K562 (cell line): ENCODE data around the gene THAP4. TPM values are rescaled to one million over a fixed set of nuclear protein-coding genes. Genes with fewer than 3 reads are reported as not detected.
A peak's percentile ranks its signal among the peaks of the same experiment; 100 is the strongest.

ENCODE experiments used
- ATAC-seq: fragments of 200-7000 bp; cut with Tn5 transposase; 3 replicates; pipeline ENCODE4 v1.9.1; 2020; ENCODE audit warnings: moderate library complexity
- BruUV-seq: library from RNA; stranded (reverse); fragments of 400-500 nt; replicated peaks from 2 replicates; lab custom pipeline; 2021; lab: Mats Ljungman, UMichigan
- CTCF ChIA-PET: fragments of 300-600 bp; formaldehyde crosslinking; extraction: SDS; loops from one replicate; lab custom pipeline; 2021; ENCODE audit warnings: low intra/inter-chr PET ratio; lab: Yijun Ruan, JAX
- POLR2A ChIA-PET: fragments of 300-600, 350-650 bp; sonication (Branson Sonifier 250); formaldehyde crosslinking; extraction: SDS; loops from one replicate; lab custom pipeline; 2021; ENCODE audit warnings: antibody characterized with exemption, inconsistent platforms; lab: Yijun Ruan, JAX
- DNase-seq, 4 experiments: peaks; one replicate each; pipeline versions ENCODE4 v3.0.0 to v3.0.0-alpha.2; 2011 to 2018; ENCODE audit warnings: low spot score in 3 of 4, mixed read lengths in 3 of 4; ENCODE audit errors: extremely low read depth in 1 of 4
- FAIRE-seq: peaks from 2 replicates; lab custom pipeline; 2011; peaks lifted over from hg19 to GRCh38; lab: Jason Lieb, UNC
- H2AFZ ChIP-seq: 2 replicates; pipeline ENCODE4 v1.6.0; 2011; ENCODE audit warnings: low read depth, low read length, control low read depth, inconsistent platforms
- H3K27ac ChIP-seq: fragments of 200-600 bp; 3 replicates; pipeline ENCODE4 v1.8.0; 2011; ENCODE audit warnings: low read depth, mild to moderate bottlenecking, control low read depth, inconsistent platforms, low read length, moderate library complexity, mixed read lengths; ENCODE audit errors: extremely low read depth
- H3K27me3 ChIP-seq, 2 experiments: fragments of 300-600 bp in 1 of 2; 2 replicates in 1 of 2; 3 replicates in 1 of 2; pipeline versions ENCODE4 v1.6.0 to v1.8.0; 2011; ENCODE audit warnings: inconsistent platforms in 2 of 2, low read length in 2 of 2, mild to moderate bottlenecking in 1 of 2, mixed read lengths in 1 of 2, moderate library complexity in 1 of 2; ENCODE audit not compliant: control insufficient read depth in 2 of 2, insufficient read depth in 2 of 2
- H3K36me3 ChIP-seq: fragments of 300-600 bp; 3 replicates; pipeline ENCODE4 v1.8.0; 2011; ENCODE audit warnings: mild to moderate bottlenecking, low read length, inconsistent platforms; ENCODE audit not compliant: control insufficient read depth, insufficient read depth
- H3K4me1 ChIP-seq, 2 experiments: fragments of 200-600 bp in 1 of 2; replicated peaks in 1 of 2; 2 replicates in 1 of 2; 3 replicates in 1 of 2; pipeline versions ENCODE4 v1.5.1 to v1.8.0; 2011; ENCODE audit warnings: inconsistent platforms in 2 of 2, low read length in 2 of 2, mild to moderate bottlenecking in 1 of 2, mixed read lengths in 1 of 2, moderate library complexity in 1 of 2; ENCODE audit not compliant: control insufficient read depth in 2 of 2, insufficient read depth in 2 of 2
- H3K4me2 ChIP-seq: 2 replicates; pipeline ENCODE4 v1.6.1; 2011; ENCODE audit warnings: low read length, control low read depth, inconsistent platforms, mixed read lengths; ENCODE audit not compliant: insufficient read depth
- H3K4me3 ChIP-seq: fragments of 200-600 bp; sonication (generic), shearing (Covaris generic); 2 replicates; pipeline ENCODE4 v1.5.1; 2016; ENCODE audit warnings: control low read depth, inconsistent platforms
- H3K79me2 ChIP-seq: fragments of 200-600 bp; 3 replicates; pipeline ENCODE4 v1.8.0; 2011; ENCODE audit warnings: low read length, inconsistent platforms; ENCODE audit not compliant: control insufficient read depth, insufficient read depth
- H3K9ac ChIP-seq, 2 experiments: 2 replicates each; pipeline versions ENCODE4 v1.6.0 to v1.6.1; 2011; ENCODE audit warnings: low read depth in 2 of 2, low read length in 2 of 2, control low read depth in 1 of 2, inconsistent platforms in 1 of 2, mild to moderate bottlenecking in 1 of 2, mixed read lengths in 1 of 2; ENCODE audit not compliant: insufficient read depth in 1 of 2
- H3K9me1 ChIP-seq: one replicate; pipeline ENCODE4 v1.6.0; 2011; ENCODE audit warnings: inconsistent platforms, mild to moderate bottlenecking, low read length, moderate library complexity; ENCODE audit not compliant: control insufficient read depth, insufficient read depth
- H3K9me3 ChIP-seq: replicated peaks from 2 replicates; pipeline ENCODE4 v1.5.1; 2011; ENCODE audit warnings: low read depth, low read length, inconsistent platforms; ENCODE audit not compliant: control insufficient read depth, insufficient read depth
- H4K20me1 ChIP-seq: replicated peaks from 2 replicates; pipeline ENCODE4 v1.6.1; 2011; ENCODE audit warnings: low read length, inconsistent platforms, mixed read lengths; ENCODE audit not compliant: control insufficient read depth, insufficient read depth
- EGR1 ChIP-seq: fragments of 450-650 bp; conservative IDR thresholded peaks from 2 replicates; pipeline ENCODE4 v1.6.1; 2017; ENCODE audit warnings: mild to moderate bottlenecking
- HMBOX1 ChIP-seq: sonication (generic); IDR thresholded peaks from 2 replicates; pipeline ENCODE4 v1.6.1; 2016
- POLR2G ChIP-seq: fragments of 200-400 bp; formaldehyde crosslinking; IDR thresholded peaks from 2 replicates; pipeline ENCODE4 v1.6.1; 2017; ENCODE audit warnings: low read depth, mild to moderate bottlenecking, antibody characterized with exemption, low read length, moderate library complexity
- RBFOX2 ChIP-seq: fragments of 200-400 bp; formaldehyde crosslinking; IDR thresholded peaks from 2 replicates; pipeline ENCODE4 v1.6.1; 2017; ENCODE audit warnings: low read depth, mild to moderate bottlenecking, low read length, moderate library complexity
- RFX1 ChIP-seq: fragments of 450-650 bp; IDR thresholded peaks from 2 replicates; pipeline ENCODE4 v1.6.1; 2016; ENCODE audit warnings: mild to moderate bottlenecking, moderate library complexity
- WGBS: fragments of 100-300 bp; shearing (Covaris generic); methylation state at CpG from one replicate; pipeline ENCODE4 v1.1.6; 2016; ENCODE audit warnings: low coverage, mixed read lengths; ENCODE audit not compliant: insufficient coverage; ENCODE audit errors: missing lambda C conversion rate; 5-methylcytosine and 5-hydroxymethylcytosine counted together
- in situ Hi-C: fragments of 300-500 bp; cut with MboI; formaldehyde crosslinking; loops from 4 replicates; pipeline ENCODE4 v1.15.0; 2018; ENCODE audit warnings: inconsistent platforms, mixed read lengths
- intact Hi-C: fragments of 100-400 bp; cut with micrococcal nuclease; formaldehyde crosslinking; loops from 2 replicates; pipeline ENCODE4 v1.14.2; 2022
- polyA plus RNA-seq, 8 experiments: library from polyadenylated mRNA; depleted of rRNA in 4 of 8; stranded (reverse) in 5 of 8; unstranded in 3 of 8; fragments of >200 nt; fragmentation: Nextera tagmentation in 2 of 8; fragmentation: Illumina TruSeq in 1 of 8; extraction: Ambion mirVana in 2 of 8; extraction: Trizol in 1 of 8; gene quantifications; 2 replicates each; pipeline versions ENCODE4 v1.2.1 to v1.2.3, GENCODE V29; 2011 to 2014; ENCODE audit warnings: inconsistent platforms in 1 of 8, missing spikeins in 1 of 8
- total RNA-seq, 7 experiments: library from RNA; depleted of rRNA in 6 of 7; stranded (reverse); fragments of >200 nt in 6 of 7; fragmentation: Illumina TruSeq in 2 of 7; extraction: Trizol in 2 of 7; gene quantifications; 2 replicates each; pipeline versions ENCODE4 v1.2.1 to v1.2.3, GENCODE V29; 2011 to 2021; ENCODE audit warnings: low replicate concordance in 1 of 7
- TF ChIP-seq, protein P1 (sequence below), 3 experiments: IDR thresholded peaks in 2 of 3; conservative IDR thresholded peaks in 1 of 3; 2 replicates each; pipeline ENCODE4 v1.5.1; 2011 to 2012; ENCODE audit warnings: low read length in 3 of 3, mild to moderate bottlenecking in 3 of 3, control low read depth in 2 of 3, improper control_type of control experiment in 1 of 3, inconsistent platforms in 1 of 3, low read depth in 1 of 3, mixed read lengths in 1 of 3, moderate library complexity in 1 of 3; ENCODE audit not compliant: insufficient read depth in 2 of 3

THAP4 gene
- total and polyA plus RNA-seq, 9 of the 15 experiments (the other 6 are each of a cell fraction or from before 2014, with no cell fraction given): 8.6 to 60.9 (median 43.9) TPM

DNA sequence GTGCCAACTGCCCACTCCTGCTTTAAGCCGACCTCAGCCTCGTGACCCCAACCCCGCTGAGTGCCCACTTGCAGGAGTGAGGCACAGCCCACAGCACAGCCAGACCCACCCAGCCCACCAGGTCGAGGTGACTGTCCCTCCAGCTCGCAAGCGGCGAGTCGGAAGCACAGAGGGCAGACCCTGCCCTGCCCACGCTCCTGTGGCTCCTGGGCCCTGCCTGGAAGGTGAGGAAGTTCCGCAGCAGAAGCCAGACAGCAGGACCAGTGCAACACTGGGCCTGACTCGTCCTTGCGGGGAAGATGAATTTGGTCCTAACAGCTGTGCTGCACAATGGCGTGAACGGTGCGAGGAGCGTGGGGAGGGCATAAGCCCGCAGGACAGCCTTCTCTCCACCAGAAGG, 39.7 kb upstream of the THAP4 start (continued):
- TF ChIP-seq EGR1: no peak

DNA sequence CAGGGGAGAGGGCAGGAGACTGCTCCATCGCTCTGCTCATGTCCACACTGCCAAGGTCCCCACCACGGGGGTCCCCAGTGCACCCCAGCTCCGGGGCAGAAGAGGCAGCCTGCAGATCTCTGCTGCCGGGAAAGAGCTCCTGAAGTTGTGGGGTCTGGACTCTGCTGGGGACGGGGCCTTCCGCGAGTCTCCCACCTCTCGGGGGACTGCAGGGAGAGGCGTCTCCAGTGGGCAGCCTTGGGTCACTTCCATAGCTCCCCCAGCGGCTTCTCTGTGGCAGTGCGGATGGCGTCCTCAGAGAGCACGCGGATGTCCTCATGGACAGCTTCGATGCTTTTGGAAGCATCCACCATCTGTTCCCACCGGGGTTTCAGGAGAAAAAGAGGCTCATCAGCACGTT, 38.9 kb upstream of the THAP4 start:
- no TSS peak for BruUV-seq

More for the DNA sequence above, 38.9 kb upstream of the THAP4 start:
- Histone ChIP-seq H3K27me3 (no peaks in the 10 kb centered on the region), H3K36me3 (peaks cover 57% of the 10 kb centered on the region; the same call in 2 of the 3 replicates), H3K4me2 (no peak overlapping the region), H3K27ac (no peak overlapping the region), H2AFZ (no peak overlapping the region), H3K9me3 (no peaks in the 10 kb centered on the region), H4K20me1 (no peaks in the 10 kb centered on the region; the same call in 1 of the 2 replicates), H3K4me3 (no peak overlapping the region), H3K9ac (0 out of 4 replicates have a peak overlapping the region, but pooled peaks of 1 of the 2 experiments have one; percentile 26), H3K4me1 (peaks cover 0 to 5% of the 10 kb centered on the region in 2 experiments; a peak in 2 of 5 replicates), H3K9me1 (no peaks in the 10 kb centered on the region), H3K79me2 (no peaks in the 10 kb centered on the region)
- ATAC-seq (peak; percentile 59), FAIRE-seq (no peak), DNase-seq (no peak)
- 95% methylated on average over 7 of the region's 17 CpGs for WGBS
- CTCF ChIA-PET: no interaction called here
- intact Hi-C loops (no loop called here), in situ Hi-C loops (no loop called here)
- TF ChIP-seq RFX1: no peak
- peak; percentile 60 for TF ChIP-seq POLR2G
- no peak for TF ChIP-seq HMBOX1
- TF ChIP-seq, protein P1, sequence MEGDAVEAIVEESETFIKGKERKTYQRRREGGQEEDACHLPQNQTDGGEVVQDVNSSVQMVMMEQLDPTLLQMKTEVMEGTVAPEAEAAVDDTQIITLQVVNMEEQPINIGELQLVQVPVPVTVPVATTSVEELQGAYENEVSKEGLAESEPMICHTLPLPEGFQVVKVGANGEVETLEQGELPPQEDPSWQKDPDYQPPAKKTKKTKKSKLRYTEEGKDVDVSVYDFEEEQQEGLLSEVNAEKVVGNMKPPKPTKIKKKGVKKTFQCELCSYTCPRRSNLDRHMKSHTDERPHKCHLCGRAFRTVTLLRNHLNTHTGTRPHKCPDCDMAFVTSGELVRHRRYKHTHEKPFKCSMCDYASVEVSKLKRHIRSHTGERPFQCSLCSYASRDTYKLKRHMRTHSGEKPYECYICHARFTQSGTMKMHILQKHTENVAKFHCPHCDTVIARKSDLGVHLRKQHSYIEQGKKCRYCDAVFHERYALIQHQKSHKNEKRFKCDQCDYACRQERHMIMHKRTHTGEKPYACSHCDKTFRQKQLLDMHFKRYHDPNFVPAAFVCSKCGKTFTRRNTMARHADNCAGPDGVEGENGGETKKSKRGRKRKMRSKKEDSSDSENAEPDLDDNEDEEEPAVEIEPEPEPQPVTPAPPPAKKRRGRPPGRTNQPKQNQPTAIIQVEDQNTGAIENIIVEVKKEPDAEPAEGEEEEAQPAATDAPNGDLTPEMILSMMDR (IDR thresholded peaks at IDR 0.05 in 2 of 3, conservative IDR thresholded peaks at IDR 0.05 in 1 of 3; ENCODE audit: insufficient read depth in 2 of 3, low read depth in 1 of 3, low read length in 3 of 3): 0 out of 6 replicates have a peak, but pooled peaks of 1 of the 3 experiments have one; percentile 13
- TF ChIP-seq RBFOX2: 0 out of 2 replicates have a peak, but pooled peaks have one; percentile 9
- POLR2A ChIA-PET: interaction anchor here (1.6 to 1.7 kb wide), 2 partner anchors 8 to 12 kb away, joined by 5 to 6 read pairs; no protein-coding TSS in a partner anchor
